SH-SY5Y (cell line): ENCODE data around the gene POC1B.

ENCODE experiments used
- GATA2 ChIP-seq: IDR thresholded peaks from 2 replicates; pipeline ENCODE4 v1.6.1; 2011; ENCODE audit warnings: mild to moderate bottlenecking, low read depth, low read length
- GATA3 ChIP-seq: IDR thresholded peaks from 2 replicates; pipeline ENCODE4 v1.6.1; 2011; ENCODE audit warnings: low read depth, mild to moderate bottlenecking, low read length, moderate library complexity

DNA sequence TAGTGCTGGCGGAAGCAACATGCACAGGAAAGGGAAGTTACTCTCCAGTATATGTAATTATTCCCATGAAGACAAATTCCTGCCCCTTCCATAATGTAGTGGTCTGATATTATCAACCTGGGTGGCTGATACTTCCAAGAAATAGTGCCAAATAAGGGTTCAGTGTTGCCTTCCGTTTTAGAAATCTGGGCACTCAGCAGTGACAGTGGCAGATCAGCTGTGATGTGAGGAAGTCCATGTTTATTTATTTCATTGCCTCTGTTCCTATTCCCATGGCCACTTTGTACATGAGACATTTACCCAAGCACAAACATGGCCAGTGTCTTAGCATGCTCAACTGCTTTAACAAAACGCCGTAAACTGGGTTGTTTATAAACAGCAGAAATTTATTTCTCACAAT lies 20.3 kb upstream of the POC1B start:
- TF ChIP-seq GATA2 = no peak
- TF ChIP-seq GATA3 = no peak
